ENCODE results near the gene DET1. TPM values are rescaled to one million over a fixed set of nuclear protein-coding genes. Genes with fewer than 3 reads are reported as not detected.
"Not testable (repeated sequence)": the region's sequence is repeated elsewhere in the genome, so short reads cannot be mapped to it uniquely, and the experiment has no call there.

DET1 gene
- total RNA-seq, 6 donors from 2014 or later = 2.9 to 13.6 (median 5.3) TPM

DNA sequence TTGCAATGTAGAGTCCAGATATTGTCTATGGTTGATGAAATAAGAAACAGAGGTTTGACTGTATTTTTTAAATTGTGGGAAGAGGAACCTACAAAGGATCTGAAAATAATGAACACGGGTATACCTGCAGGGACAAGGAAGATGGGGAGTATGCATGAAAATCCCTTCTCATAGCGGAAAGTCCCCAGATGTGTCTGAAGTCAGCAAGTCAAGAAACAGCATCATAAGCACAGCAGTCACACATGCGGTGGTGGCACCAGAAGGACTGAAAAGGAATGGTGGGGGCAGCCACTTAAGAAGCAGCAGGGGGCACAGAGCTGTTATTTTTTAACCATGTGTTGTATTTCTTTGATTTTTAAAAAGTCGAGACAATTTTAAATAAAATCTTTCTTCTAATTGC is 74.3 kb downstream of the DET1 start:
- DNase-seq (no peak), ATAC-seq (ENCODE audit: low FRiP score in 2 of 2) (no peak)
- H3K4me3 ChIP-seq = no peak overlapping the region
- H3K27ac ChIP-seq = no peak overlapping the region
- no peaks in the 10 kb centered on the region for H3K9me3 ChIP-seq
- H3K4me1 ChIP-seq = peaks cover 9 to 16% (median 13%) of the 10 kb centered on the region in 4 donors
- H3K27me3 ChIP-seq = no peaks in the 10 kb centered on the region
- peaks cover 5 to 58% (median 34%) of the 10 kb centered on the region in 4 donors for H3K36me3 ChIP-seq
- 83 to 90% methylated on average over 4 of the region's 4 CpGs for WGBS, 2 donors
- TF ChIP-seq, protein P1, sequence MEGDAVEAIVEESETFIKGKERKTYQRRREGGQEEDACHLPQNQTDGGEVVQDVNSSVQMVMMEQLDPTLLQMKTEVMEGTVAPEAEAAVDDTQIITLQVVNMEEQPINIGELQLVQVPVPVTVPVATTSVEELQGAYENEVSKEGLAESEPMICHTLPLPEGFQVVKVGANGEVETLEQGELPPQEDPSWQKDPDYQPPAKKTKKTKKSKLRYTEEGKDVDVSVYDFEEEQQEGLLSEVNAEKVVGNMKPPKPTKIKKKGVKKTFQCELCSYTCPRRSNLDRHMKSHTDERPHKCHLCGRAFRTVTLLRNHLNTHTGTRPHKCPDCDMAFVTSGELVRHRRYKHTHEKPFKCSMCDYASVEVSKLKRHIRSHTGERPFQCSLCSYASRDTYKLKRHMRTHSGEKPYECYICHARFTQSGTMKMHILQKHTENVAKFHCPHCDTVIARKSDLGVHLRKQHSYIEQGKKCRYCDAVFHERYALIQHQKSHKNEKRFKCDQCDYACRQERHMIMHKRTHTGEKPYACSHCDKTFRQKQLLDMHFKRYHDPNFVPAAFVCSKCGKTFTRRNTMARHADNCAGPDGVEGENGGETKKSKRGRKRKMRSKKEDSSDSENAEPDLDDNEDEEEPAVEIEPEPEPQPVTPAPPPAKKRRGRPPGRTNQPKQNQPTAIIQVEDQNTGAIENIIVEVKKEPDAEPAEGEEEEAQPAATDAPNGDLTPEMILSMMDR (IDR thresholded peaks at IDR 0.05) = no peak
- TF ChIP-seq EP300 (IDR thresholded peaks at IDR 0.05) = no peak
- TF ChIP-seq POLR2A (IDR thresholded peaks at IDR 0.05) = no peak
- TF ChIP-seq POLR2AphosphoS5 (IDR thresholded peaks at IDR 0.05) = no peak

DNA sequence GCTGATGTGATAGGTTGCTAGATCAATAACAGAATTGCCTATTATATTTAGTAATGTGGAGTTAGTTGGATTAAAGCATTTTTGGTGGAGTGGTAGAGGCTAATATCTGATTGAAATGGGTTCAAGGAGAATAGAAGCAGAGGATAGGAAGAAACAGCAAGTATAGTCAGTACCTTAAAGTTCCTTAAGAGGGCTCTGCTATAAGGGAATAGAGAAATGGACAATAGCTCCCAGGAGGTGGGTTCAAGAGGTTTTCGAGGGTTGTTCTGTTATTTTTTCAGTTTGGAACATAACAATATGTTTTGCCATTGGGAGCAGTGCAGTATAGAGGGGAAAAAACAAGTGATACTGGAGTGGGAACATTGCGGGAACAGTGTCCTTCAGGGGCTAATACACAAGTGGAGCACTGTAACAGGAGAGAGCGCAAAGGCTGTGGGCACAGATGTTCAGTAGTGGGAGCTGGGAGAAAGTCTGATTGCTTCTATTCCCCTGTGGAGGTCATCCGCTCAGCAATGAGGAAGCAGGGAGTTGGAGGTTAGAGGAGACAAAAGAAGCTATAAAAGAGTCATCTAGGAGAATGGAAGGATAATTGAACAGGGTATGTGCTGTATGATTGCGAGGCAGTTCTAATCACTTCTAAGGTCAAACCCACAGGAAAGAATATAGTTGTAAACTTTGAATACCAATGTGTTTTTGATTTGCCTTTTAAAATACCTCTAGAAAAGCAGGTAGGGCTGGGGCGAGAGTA is 75.7 kb downstream of the DET1 start:
- ATAC-seq (ENCODE audit: low FRiP score in 2 of 2) (no peak), DNase-seq (no peak)
- Histone ChIP-seq H3K27me3 (no peaks in the 10 kb centered on the region), H3K4me3 (no peak overlapping the region), H3K9me3 (no peaks in the 10 kb centered on the region), H3K4me1 (peaks cover 19 to 26% (median 21%) of the 10 kb centered on the region in 4 donors), H3K36me3 (peaks cover 5 to 43% (median 26%) of the 10 kb centered on the region in 4 donors), H3K27ac (no peak overlapping the region)
- WGBS, 2 donors = 92 to 94% methylated on average over 6 of the region's 6 CpGs
- TF ChIP-seq, protein P1 (IDR thresholded peaks at IDR 0.05) = no peak
- TF ChIP-seq POLR2AphosphoS5 (IDR thresholded peaks at IDR 0.05) = no peak
- TF ChIP-seq POLR2A (IDR thresholded peaks at IDR 0.05) = no peak
- no peak for TF ChIP-seq EP300 (IDR thresholded peaks at IDR 0.05)

DNA sequence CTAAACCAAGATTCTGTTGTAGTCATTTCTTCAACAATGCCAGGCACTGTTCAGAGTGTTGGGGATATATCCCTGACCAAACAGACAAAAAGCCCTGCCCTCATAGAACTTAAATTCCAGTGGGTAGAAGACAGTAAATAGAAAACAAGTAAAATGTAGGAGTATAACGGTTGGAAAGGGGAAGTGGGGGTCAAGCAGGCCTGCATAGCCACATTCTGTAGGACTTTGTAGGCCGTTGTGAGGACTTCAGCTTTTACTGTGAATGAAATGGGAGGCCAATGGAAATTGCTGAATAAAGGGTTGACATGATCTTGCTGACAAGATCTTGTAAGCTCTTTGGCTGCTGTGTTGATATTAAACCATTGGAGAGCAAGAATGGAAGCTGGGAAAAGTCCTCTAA is 77.2 kb downstream of the DET1 start:
- H3K9me3 ChIP-seq = no peaks in the 10 kb centered on the region
- H3K4me1 ChIP-seq = peaks cover 20 to 31% (median 26%) of the 10 kb centered on the region in 4 donors
- WGBS, 2 donors = 77 to 85% methylated on average over 2 of the region's 2 CpGs
- no peaks in the 10 kb centered on the region for H3K27me3 ChIP-seq
- H3K36me3 ChIP-seq = peaks cover 3 to 35% (median 19%) of the 10 kb centered on the region in 4 donors
- TF ChIP-seq POLR2A (IDR thresholded peaks at IDR 0.05) (no peak), EP300 (IDR thresholded peaks at IDR 0.05) (no peak), POLR2AphosphoS5 (IDR thresholded peaks at IDR 0.05) (no peak)
- TF ChIP-seq, protein P1 (IDR thresholded peaks at IDR 0.05) = no peak
- ATAC-seq (ENCODE audit: low FRiP score in 2 of 2) (no peak), DNase-seq (no peak)
- H3K4me3 ChIP-seq = no peak overlapping the region
- no peak overlapping the region for H3K27ac ChIP-seq

DNA sequence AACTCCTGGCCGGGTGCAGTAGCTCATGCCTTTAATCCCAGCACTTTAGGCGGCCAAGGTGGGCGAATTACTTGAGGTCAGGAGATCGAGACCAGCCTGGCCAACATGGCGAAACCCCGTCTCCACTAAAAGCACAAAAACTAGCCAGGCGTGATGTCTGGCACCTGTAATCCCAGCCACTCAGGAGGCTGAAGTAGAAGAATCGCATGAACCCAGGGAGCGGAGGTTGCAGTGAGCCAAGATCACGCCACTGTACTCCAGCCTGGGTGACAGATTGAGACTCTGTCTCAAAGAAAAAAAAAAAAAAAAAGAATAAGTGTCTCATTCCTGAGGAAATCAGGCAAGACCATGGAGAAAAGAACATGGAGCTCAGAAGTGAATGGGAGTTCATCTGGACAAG is 77.8 kb downstream of the DET1 start:
- DNase-seq; H3K9me3 ChIP-seq; ATAC-seq (ENCODE audit: low FRiP score in 2 of 2); H3K27ac ChIP-seq; H3K27me3 ChIP-seq: not testable (repeated sequence)
- WGBS, 2 donors = 89 to 98% methylated on average over 10 of the region's 10 CpGs
- Histone ChIP-seq H3K4me1 (peaks cover 20 to 31% (median 26%) of the 10 kb centered on the region in 4 donors), H3K4me3 (peak overlapping the region in 1 of 4 donors; percentile 90), H3K36me3 (peaks cover 3 to 35% (median 20%) of the 10 kb centered on the region in 4 donors)

DNA sequence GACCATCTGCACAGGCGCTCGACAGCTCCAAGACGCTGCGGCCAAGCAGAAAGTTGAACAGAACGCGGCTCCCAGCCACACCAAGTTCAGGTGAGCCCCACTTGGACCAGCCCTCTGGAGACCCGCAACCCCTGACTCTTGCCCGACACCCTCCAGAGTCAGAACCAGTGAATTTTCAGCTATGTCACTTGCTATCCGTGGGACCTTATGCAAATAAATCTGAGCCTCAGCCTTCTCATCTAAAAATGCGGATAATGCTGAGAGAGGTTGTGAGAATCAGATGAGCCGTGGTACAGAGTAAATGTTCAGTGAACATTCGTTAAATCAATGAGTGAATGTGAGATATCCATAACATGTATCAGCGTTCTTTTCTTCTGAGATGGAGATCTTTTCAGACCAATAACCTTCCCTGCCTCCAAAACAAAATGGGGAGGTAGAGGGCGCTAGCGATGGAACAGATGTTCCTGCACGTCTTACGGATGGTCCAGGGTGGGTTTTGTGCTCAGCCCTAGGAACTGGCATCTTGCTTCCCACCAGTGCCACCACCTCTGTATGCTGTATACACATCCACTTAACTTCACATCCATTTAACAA is 78.4 kb downstream of the DET1 start:
- H3K27me3 ChIP-seq = no peaks in the 10 kb centered on the region
- H3K27ac ChIP-seq = peak overlapping the region; percentile 89 to 96 (median 93)
- peaks cover 20 to 31% (median 26%) of the 10 kb centered on the region in 4 donors for H3K4me1 ChIP-seq
- DNase-seq (no peak), ATAC-seq (ENCODE audit: low FRiP score in 2 of 2) (no peak)
- peaks cover 7 to 35% (median 21%) of the 10 kb centered on the region in 4 donors for H3K36me3 ChIP-seq
- TF ChIP-seq POLR2AphosphoS5 (IDR thresholded peaks at IDR 0.05) (no peak), EP300 (IDR thresholded peaks at IDR 0.05) (no peak), POLR2A (IDR thresholded peaks at IDR 0.05) (no peak)
- TF ChIP-seq, protein P1 (IDR thresholded peaks at IDR 0.05) = no peak
- H3K9me3 ChIP-seq = no peaks in the 10 kb centered on the region
- 2 to 3% methylated on average over 5 to 17 of the region's 17 CpGs for WGBS, 2 donors
- peak overlapping the region; percentile 71 to 94 (median 91) for H3K4me3 ChIP-seq

All from upper lobe of left lung (tissue), 6 donors.